Measurements from ENCODE around the gene MAD1L1.

DNA sequence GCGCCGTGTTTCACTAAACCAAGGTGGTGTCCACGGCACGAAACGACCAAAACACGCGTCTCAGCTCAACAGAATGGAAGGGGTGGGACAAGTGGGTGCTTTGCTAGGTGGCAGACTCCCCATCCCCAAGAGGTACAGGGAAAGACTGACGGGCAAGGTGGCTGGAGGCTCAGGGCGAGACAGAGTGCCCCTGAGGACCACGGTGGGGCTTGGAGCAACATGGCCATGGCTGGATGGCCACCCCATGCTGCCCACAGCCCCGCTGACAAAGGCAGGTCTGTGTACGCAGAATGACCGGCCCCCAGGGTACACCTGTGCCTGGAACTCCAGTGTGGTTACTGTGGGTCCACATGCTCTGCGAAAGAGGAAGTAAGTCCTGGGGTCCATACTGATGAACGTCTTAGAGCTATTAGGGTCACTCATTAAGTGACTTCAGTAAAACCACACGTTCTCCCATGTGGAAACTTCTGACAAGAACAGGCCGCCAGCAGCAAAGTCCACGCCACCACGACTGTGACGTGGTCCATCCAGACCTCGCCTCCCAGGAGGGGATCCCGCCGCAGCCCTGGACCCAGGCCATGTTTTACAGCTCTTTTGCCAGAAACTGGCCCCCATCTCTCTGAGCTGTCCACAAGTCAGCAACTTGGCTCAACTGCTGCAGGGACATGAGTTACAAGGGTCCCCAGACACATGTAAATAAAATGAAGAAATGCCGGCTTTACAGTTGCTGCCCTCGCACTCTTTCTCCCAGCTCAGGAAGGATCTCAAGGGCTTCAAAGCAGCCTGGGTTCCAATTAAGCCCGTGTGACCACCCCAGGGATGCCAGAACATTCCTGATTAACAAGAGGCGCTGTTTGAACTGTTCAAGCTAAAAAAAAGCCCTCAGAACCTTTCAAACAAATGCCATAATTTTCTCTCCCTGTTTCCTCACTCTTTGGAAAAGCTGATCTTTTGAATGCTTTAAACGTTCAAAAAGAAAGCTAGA is 66.8 kb downstream of the MAD1L1 start:
- no peak for TF ChIP-seq EP300 (IDR thresholded peaks at IDR 0.05)
- TF ChIP-seq CTCF (IDR thresholded peaks at IDR 0.05): no peak
- TF ChIP-seq POLR2AphosphoS5 (IDR thresholded peaks at IDR 0.05): no peak
